GM12873 (cell line): ENCODE data around the gene KIRREL2.
A peak's percentile ranks its signal among the peaks of the same experiment; 100 is the strongest.

Experiments used
- TF ChIP-seq, protein P1 (sequence below): IDR thresholded peaks from 2 replicates; pipeline ENCODE4 v1.5.1; 2012; ENCODE audit warnings: low read depth, mild to moderate bottlenecking, moderate library complexity, low read length, control low read depth; ENCODE audit not compliant: insufficient read depth; ENCODE audit errors: missing control alignments

KIRREL2 gene

GRCh38 chr19:35898499-35898809 is 41.7 kb downstream of the KIRREL2 start:
- TF ChIP-seq, protein P1, sequence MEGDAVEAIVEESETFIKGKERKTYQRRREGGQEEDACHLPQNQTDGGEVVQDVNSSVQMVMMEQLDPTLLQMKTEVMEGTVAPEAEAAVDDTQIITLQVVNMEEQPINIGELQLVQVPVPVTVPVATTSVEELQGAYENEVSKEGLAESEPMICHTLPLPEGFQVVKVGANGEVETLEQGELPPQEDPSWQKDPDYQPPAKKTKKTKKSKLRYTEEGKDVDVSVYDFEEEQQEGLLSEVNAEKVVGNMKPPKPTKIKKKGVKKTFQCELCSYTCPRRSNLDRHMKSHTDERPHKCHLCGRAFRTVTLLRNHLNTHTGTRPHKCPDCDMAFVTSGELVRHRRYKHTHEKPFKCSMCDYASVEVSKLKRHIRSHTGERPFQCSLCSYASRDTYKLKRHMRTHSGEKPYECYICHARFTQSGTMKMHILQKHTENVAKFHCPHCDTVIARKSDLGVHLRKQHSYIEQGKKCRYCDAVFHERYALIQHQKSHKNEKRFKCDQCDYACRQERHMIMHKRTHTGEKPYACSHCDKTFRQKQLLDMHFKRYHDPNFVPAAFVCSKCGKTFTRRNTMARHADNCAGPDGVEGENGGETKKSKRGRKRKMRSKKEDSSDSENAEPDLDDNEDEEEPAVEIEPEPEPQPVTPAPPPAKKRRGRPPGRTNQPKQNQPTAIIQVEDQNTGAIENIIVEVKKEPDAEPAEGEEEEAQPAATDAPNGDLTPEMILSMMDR, result no peak

DNA sequence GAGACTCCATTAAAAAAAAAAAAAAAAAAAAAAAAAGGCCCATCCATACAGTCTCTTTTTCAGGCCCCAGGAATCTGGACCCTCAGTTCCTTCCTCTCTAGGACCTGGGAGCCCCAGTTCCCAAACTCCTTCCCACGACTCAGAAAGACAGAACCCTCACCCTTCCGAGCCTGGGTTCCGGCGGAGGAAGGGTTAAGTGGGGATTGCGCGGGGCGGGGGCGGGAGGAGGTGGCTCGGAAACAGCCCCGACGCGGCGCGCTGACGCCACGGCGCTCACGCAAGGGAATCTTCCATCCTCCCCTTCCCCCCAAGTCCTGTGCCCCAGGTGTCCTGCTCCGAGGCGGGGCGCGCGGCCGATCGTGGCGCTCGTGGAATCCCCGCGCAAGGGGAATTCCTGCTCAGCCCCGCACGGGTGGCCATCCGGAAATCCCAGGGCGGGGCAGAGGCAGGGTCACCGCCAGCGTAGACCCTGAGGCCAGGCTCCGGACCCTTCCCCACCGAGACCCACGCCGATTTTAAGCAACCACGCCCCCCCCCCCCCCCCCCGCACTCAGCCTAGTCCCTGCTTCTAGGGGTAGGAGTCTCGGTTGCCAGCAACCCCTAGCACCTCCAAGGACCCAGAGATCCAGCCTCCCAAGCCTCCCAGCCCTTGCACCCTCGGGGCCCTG is 43.0 kb downstream of the KIRREL2 start:
- TF ChIP-seq, protein P1, result no peak

DNA sequence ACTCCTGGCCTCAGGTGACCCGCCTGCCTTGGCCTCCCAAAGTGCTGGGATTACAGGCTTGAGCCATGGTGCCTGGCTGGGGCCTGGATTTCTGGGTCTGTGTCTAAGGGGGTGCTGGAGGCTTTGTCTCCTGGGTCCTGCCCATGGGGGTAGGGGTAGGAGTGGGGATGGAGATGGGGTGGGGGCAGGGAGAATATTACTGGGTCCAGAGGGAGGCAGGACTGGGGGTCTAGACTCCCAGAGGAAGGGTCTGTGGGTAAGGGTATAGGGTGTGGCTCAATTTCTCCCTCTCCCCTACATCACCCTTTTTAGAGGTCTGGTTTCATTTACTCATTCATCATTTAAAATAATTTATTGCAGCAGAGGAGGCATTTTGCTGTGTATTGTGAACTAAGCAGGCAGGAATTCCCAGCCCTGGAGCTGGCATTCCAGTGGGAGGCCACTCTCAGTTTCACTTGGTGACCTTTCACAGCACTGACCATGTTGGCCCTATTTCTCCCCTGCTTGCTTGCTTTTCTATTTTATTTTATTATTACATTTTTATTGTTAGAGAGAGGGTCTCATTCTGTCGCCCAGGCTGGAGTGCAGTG is 44.4 kb downstream of the KIRREL2 start:
- TF ChIP-seq, protein P1, result no peak

DNA sequence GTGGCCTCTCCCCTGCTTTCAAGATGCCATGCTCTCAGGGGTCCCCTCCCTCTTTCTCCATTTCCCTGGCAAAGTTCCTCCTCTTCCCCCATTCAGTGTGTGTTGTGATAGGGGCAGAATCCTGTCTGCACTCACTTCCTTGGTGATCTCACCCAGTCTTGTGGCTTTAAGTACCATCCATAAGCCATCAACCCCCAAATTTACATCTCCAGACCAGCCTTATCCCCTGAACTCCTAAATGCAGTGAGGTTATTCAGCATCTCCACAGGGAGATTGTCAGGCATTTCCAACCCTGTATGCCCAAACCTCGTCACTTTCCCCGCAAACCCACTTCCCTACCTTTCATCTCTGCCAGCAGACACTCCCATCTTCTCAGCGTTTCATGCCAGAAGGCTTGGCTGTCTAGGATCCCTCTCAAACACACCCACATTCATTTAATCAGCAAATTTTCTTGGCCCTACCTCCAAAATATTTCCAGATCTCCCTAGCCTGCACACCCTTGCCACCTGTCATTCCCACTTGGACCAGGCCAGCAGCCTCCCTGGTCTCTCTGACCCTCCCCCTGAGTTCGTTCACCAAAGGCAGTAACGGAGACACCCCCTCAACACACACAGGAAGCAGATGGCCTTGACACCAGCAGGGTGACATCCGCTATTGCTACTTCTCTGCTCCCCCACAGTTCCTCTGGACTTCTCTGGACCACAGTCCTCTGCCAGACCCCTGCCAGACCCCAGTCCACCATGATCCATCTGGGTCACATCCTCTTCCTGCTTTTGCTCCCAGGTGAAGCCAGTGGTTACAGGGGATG is 45.3 kb downstream of the KIRREL2 start, which contains the start of gene HCST:
Gene HCST (plus strand): TSS at position 676 of the 808 bp plus-strand sequence. CDS start 65 bp downstream, at position 741.
- TF ChIP-seq, protein P1, result peak; percentile 21

DNA sequence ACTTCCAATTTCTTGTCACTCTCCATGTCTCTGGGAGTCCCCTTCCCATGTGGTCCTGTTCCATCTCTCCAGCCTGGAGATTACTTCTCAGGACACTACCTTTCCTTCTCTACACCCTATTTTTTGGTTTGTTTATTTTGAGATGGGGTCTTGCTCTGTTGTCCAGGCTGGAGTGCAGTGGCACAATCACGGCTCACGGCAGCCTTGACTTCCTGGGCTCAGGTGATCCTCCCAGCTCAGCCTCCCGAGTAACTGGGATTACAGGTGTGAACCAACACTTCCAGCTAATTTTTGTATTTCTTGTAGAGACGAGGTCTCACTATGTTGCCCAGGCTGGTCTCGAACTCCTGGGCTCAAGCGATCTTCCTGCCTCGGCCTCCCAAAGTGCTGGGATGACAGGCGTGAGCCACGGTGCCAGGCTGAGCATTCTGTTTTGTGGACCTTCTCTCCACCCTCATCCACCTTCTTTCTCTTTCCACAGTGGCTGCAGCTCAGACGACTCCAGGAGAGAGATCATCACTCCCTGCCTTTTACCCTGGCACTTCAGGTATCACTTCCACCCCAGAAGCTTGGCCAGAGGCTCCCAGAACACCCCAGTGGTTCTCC is 46.3 kb downstream of the KIRREL2 start:
- TF ChIP-seq, protein P1, result no peak

DNA sequence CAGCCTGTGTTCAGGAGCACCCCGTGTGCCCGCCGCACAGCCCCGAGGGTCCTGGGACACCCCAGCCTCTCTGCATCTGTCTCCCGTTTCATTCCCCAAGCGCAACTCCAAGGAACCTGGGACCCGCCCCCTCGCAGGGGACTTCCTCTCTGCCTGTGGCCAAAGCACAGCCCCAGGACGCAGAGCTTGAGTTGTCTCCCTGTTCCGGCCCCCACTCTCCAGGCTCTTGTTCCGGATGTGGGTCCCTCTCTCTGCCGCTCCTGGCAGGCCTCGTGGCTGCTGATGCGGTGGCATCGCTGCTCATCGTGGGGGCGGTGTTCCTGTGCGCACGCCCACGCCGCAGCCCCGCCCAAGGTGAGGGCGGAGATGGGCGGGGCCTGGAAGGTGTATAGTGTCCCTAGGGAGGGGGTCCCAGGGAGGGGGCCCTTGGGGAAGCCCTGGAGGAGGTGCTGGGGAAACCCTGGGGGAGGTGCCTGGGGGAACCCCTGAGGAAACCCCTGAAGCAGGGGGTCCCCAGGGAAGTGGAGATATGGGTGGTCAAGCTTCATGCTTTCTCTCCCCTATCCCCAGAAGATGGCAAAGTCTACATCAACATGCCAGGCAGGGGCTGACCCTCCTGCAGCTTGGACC is 47.0 kb downstream of the KIRREL2 start:
- TF ChIP-seq, protein P1, result no peak
